ENCODE data around the gene PRC1.

Gene PRC1

GRCh38 chr15:90955624-90956273 is 38.6 kb downstream of the PRC1 start:
- DNase-seq (ENCODE audit: low read depth): no peak

- DNase-seq (ENCODE audit: low read depth): peak; percentile 95
Measured at GRCh38 chr15:90954712-90955623, 39.4 kb downstream of the PRC1 start, which contains the start of gene RCCD1. TSS of gene RCCD1 (plus strand) at chr15:90954884. CDS start at chr15:90956735, 1,851 bp downstream.

GRCh38 chr15:90953947-90954711 is 40.2 kb downstream of the PRC1 start:
- DNase-seq (ENCODE audit: low read depth): no peak

GRCh38 chr15:90952901-90953677 is 41.2 kb downstream of the PRC1 start:
- no peak for DNase-seq (ENCODE audit: low read depth)

- DNase-seq (ENCODE audit: low read depth): no peak
Measured at GRCh38 chr15:90950676-90951075, 43.7 kb downstream of the PRC1 start.

- DNase-seq (ENCODE audit: low read depth): no peak
Measured at GRCh38 chr15:90949979-90950675, 44.2 kb downstream of the PRC1 start.

- no peak for DNase-seq (ENCODE audit: low read depth)
Measured at GRCh38 chr15:90948506-90948905, 45.8 kb downstream of the PRC1 start.

- no peak for DNase-seq (ENCODE audit: low read depth)
Measured at GRCh38 chr15:90947577-90948357, 46.6 kb downstream of the PRC1 start.

GRCh38 chr15:90946941-90947576 is 47.3 kb downstream of the PRC1 start:
- DNase-seq (ENCODE audit: low read depth): no peak

GRCh38 chr15:90946538-90946937 is 47.8 kb downstream of the PRC1 start:
- DNase-seq (ENCODE audit: low read depth): no peak

- no peak for DNase-seq (ENCODE audit: low read depth)
Measured at GRCh38 chr15:90945091-90945490, 49.2 kb downstream of the PRC1 start.

GRCh38 chr15:90942354-90943120 is 51.8 kb downstream of the PRC1 start:
- no peak for DNase-seq (ENCODE audit: low read depth)

GRCh38 chr15:90941038-90941437 is 53.3 kb downstream of the PRC1 start:
- no peak for DNase-seq (ENCODE audit: low read depth)

GRCh38 chr15:90939756-90940155 is 54.6 kb downstream of the PRC1 start:
- no peak for DNase-seq (ENCODE audit: low read depth)

- no peak for DNase-seq (ENCODE audit: low read depth)
Measured at GRCh38 chr15:90938261-90938660, 56.1 kb downstream of the PRC1 start.

GRCh38 chr15:90936823-90937222 is 57.5 kb downstream of the PRC1 start:
- DNase-seq (ENCODE audit: low read depth): no peak

- DNase-seq (ENCODE audit: low read depth): peak; percentile 79
Measured at GRCh38 chr15:90934949-90935751, 59.2 kb downstream of the PRC1 start, which contains the start of gene UNC45A. TSS of gene UNC45A (plus strand) at chr15:90935285. CDS start at chr15:90935325, 40 bp downstream.

All from iris pigment epithelial cell (primary cell).